Prostate gland (tissue), 2 donors: ENCODE data around the gene TNRC6B.

Source experiments
- POLR2A ChIP-seq: fragments of 450-650 bp; IDR thresholded peaks from one replicate; pipeline ENCODE4 v1.6.1; 2016; ENCODE audit warnings: antibody characterized with exemption, mild to moderate bottlenecking
- POLR2AphosphoS5 ChIP-seq: sonication (generic); formaldehyde crosslinking; IDR thresholded peaks from one replicate; pipeline ENCODE4 v1.6.1; 2017; ENCODE audit warnings: antibody characterized with exemption
- TF ChIP-seq, protein P1 (sequence below), 4 experiments: fragments of 200-600 bp in 2 of 4; fragments of 450-650 bp in 2 of 4; sonication (generic) in 2 of 4; IDR thresholded peaks; 1 replicate in 3 of 4; 2 replicates in 1 of 4; pipeline ENCODE4 v1.5.1; 2016 to 2019; ENCODE audit warnings: antibody characterized with exemption in 4 of 4, mild to moderate bottlenecking in 2 of 4, moderate library complexity in 2 of 4

- TF ChIP-seq POLR2A: no peak
- TF ChIP-seq, protein P1, sequence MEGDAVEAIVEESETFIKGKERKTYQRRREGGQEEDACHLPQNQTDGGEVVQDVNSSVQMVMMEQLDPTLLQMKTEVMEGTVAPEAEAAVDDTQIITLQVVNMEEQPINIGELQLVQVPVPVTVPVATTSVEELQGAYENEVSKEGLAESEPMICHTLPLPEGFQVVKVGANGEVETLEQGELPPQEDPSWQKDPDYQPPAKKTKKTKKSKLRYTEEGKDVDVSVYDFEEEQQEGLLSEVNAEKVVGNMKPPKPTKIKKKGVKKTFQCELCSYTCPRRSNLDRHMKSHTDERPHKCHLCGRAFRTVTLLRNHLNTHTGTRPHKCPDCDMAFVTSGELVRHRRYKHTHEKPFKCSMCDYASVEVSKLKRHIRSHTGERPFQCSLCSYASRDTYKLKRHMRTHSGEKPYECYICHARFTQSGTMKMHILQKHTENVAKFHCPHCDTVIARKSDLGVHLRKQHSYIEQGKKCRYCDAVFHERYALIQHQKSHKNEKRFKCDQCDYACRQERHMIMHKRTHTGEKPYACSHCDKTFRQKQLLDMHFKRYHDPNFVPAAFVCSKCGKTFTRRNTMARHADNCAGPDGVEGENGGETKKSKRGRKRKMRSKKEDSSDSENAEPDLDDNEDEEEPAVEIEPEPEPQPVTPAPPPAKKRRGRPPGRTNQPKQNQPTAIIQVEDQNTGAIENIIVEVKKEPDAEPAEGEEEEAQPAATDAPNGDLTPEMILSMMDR (IDR thresholded peaks at IDR 0.05): no peak
- TF ChIP-seq POLR2AphosphoS5: no peak
These were observed 80.3 kb downstream of the TNRC6B start for GRCh38 chr22:40258017-40258416.
